ENCODE results near the gene TTC7B.

DNA sequence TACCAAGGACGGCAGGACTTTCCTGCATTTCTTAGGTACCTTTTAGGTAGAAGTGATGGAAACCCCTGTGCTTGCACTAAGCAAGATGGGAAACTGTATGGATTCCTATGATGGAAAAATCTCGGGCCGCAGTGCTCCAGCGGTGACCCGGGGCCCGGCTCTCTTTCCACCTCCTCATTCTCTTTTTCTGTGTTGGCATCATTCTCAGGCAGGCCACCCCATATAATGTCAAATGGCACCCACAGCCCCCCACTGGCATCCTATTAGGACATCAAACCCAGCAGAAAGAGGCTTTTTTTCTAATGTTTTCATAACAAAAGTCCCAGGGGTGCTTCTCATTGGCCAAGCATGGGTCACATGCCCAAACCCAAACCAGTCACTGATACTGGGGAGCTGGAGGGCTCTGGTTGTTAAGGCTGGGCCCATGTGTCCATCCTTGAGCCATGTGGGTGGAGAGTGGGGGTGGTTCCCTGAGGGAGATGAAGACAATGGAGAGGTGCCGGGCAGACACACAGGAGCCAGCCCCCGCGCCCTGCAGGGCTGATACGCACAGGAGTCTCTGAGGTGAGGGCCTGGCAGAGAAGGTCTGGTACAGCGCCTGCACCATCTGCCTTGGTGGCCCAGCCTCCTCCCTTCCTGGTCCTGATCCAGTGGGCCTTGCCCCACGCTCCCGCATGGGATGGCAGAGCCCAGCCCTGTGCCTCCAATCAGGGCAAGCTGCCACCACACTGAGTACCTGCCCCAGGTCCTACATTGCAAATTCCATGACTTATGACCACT, 277.3 kb downstream of the TTC7B start:
- TF ChIP-seq, protein P1, sequence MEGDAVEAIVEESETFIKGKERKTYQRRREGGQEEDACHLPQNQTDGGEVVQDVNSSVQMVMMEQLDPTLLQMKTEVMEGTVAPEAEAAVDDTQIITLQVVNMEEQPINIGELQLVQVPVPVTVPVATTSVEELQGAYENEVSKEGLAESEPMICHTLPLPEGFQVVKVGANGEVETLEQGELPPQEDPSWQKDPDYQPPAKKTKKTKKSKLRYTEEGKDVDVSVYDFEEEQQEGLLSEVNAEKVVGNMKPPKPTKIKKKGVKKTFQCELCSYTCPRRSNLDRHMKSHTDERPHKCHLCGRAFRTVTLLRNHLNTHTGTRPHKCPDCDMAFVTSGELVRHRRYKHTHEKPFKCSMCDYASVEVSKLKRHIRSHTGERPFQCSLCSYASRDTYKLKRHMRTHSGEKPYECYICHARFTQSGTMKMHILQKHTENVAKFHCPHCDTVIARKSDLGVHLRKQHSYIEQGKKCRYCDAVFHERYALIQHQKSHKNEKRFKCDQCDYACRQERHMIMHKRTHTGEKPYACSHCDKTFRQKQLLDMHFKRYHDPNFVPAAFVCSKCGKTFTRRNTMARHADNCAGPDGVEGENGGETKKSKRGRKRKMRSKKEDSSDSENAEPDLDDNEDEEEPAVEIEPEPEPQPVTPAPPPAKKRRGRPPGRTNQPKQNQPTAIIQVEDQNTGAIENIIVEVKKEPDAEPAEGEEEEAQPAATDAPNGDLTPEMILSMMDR (IDR thresholded peaks at IDR 0.05; ENCODE audit: poor library complexity, severe bottlenecking), result no peak
- TF ChIP-seq RAD21 (conservative IDR thresholded peaks at IDR 0.05), result no peak
- TF ChIP-seq EP300 (conservative IDR thresholded peaks at IDR 0.05; ENCODE audit: poor library complexity, severe bottlenecking), result no peak
- TF ChIP-seq TAF1 (IDR thresholded peaks at IDR 0.05; ENCODE audit: low read depth), result no peak
